ENCODE measurements around the gene IRF2.

GRCh38 chr4:184400375-184400870 is 73.9 kb downstream of the IRF2 start:
- TF ChIP-seq CTCF (IDR thresholded peaks at IDR 0.05; ENCODE audit: borderline replicate concordance, extremely low read depth, low read length, poor library complexity, severe bottlenecking) = no peak
- TF ChIP-seq EZH2 (IDR thresholded peaks at IDR 0.05; ENCODE audit: borderline replicate concordance, low read depth, low read length, severe bottlenecking) = no peak

Data from DND-41 (cell line).